Stimulated activated CD8-positive, alpha-beta memory T cell treated with anti-CD3 and anti-CD28 coated beads, Interleukin-12 subunit alpha, Interleukin-12 subunit beta, amount 100 ng/mL, for 24 hours (primary cell): ENCODE data around the gene PRKCH.

Source experiments
- DNase-seq: peaks from one replicate; pipeline ENCODE4 v3.0.0-alpha.2; 2020; ENCODE audit errors: extremely low read depth

PRKCH gene

DNA sequence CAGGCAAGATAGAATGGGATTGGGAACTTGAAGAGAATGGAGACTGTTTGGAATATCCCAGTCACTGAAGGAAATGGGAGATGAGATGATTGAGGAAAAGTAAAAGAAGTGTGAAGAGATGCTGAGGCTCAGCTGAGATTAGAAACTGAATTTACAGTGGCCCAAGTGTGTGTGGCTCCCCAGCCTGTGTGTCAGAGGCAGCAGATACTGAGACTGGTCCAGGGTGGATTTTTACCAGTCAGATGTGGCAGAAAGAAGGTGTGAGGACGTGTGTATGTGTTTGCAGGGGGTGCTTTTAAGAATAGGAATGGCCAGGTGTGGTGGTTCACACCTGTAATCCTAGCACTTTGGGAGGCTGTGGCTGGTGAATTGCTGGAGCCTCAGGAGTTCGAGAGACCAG lies 42.9 kb downstream of the PRKCH start:
- no peak for DNase-seq

DNA sequence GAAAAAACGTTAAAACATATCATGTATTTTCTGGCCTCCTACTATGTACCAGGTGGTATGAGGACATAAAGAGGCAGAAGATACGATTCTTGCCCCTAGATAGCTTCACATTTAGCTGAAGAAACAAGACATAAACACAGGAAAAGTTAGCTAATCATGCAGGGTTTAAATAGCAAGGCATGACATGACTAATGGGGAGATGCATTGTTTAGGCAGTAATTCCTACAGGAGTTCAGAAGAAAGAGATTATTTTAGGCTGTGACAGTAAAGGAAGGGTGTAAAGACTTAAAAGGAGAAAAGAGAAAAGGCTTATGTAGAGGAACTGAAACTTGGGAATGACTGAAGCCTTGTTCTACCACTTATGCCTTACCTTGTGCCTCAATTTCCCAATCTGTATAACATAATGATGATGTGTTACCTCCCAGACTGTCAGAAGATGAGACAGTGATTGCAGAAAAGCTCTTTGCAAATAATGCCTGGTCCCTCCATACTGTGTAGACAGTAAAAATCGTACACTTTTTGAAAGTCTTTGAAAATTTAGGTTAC lies 44.4 kb downstream of the PRKCH start:
- no peak for DNase-seq

DNA sequence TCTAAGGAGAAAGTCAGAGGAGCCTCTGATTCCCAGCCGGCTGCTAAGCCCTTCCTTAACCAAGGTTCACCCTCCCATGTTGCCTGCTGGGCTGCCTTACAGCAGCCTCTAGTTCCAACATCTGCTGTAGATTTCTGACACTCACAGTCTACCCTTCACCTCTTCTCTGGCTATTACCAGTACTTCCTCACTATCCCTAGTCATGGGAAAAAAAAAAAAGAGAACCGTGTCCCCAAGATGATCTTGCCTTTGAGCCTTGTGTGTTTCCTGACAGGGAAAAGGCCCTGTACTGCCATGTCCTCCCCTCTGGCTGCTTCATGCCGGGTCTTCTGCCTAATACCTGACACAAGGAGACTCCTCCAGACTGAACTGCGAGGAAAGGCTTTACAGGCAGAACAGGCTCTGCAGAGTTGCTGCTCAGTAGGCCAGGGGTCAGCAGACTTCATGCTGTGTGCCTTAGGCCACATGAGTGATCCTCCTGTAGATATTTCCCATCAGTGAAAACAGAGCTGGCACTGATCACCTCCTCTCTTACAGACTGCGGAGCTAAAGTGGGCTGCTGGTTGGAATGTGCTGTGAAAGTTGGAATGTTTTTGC lies 46.8 kb downstream of the PRKCH start:
- no peak for DNase-seq

DNA sequence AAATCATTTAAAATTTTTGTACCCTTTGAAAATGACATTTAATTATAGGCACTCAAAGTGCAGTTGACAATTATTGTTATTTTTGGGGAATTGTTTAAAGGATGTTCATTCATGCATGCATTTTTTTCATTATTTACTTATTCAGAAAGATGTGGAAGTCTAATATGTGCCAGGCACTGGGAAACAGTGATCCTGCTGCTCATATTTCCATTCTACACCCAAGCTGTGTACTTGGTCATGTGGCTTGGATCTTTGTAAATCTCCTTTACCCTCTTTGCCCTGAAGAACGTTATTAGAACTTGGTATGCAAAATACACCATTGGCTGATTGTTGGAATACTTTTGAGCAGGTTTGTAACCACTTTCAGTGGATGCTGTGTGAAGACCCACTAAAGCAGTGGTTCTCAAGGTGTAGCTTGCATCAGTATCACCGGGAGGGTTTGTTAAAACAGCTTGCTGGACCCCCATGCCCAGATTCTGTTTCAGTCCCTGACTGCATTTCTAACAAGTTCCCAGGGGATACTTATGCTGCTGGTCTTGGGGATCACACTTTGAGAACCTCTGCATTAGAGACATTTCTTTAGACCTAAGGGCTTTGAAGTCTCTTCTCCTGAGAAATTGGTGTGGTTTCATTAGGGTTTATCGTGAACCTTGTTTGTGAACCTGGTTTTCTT lies 47.5 kb downstream of the PRKCH start:
- no peak for DNase-seq

DNA sequence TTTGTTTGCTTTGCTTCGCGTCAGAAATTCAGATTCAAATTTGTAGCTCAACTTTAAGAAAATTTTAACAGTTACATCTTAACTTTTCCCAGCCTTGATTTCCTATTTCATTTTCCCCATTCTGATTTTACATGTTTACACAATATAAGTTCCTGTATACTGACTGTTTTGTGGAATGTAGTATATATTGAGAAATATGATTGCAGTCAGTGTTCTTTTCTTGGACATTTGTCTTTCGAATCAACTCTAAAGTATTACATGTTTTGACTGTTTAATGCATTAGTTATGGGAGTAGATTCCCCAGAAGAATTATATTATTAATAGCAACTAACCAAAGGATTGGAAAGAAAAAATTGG lies 48.1 kb downstream of the PRKCH start:
- DNase-seq: no peak

DNA sequence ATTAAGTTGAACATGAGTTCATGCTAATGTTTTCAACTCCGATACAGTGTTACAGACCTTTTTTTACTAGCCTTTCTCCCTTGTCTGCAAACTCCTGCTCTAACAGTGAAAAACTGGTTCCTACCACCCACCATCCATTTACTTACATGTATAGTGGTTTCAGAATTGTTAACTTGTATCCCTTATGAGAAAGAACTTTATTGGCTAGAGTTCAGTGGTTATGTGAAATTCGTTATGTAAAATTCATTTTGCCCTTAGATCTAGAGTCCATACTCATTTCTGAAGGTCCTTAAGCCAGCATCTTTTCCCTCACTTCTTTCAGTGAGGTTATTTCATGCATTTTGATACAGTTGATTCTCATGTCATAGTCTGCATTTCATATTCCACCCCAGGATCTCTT lies 51.0 kb downstream of the PRKCH start:
- DNase-seq: no peak

DNA sequence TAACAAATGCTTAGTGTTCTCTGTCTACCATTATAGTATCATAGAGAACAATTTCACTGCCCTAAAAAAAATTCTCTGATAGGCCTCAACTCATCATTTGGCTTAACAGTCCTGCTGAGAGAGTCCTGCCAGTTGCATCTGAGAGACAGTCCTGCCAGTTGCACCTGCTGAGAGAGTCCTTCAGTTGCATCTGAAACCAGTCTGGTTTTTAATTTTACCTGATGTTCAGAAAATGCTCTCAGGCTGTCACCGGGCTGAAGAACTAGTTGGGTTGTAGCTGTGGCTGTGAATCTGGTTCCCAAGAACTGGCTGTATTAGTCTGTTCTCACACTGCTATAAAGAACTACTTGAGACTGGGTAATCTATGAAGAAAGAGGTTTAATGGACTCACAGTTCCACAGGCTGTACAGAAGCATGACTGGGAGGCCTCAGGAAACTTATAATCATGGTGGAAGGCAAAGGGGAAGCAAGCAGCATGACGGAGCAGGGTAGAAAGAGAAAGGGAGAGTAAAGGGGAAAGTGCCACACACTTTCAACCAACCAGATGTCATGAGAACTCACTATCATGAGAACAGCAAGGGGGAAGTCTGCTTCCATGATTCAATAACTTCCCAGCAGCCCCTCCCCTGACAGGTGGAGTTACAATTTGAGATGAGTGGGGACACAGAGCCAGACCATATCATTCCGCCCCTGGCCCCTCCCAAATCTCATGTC lies 51.6 kb downstream of the PRKCH start:
- DNase-seq: no peak

DNA sequence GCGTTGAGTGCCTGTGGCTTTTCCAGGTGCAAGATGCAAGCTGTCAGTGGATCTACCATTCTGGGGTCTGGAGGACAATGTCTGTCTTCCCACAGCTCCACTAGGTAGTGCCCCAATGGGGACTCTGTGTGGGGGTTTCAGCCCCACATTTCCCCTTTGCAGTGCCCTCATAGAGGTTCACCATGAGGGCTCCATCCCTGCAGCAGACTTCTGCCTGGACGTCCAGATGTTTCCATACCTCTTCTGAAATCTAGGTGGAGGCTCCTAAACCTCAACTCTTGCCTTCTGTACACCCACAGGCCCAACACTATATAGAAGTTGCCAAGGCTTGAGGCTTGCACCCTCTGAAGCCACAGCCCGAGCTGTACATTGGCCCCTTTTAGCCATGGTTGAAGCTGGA lies 52.9 kb downstream of the PRKCH start:
- DNase-seq: no peak

DNA sequence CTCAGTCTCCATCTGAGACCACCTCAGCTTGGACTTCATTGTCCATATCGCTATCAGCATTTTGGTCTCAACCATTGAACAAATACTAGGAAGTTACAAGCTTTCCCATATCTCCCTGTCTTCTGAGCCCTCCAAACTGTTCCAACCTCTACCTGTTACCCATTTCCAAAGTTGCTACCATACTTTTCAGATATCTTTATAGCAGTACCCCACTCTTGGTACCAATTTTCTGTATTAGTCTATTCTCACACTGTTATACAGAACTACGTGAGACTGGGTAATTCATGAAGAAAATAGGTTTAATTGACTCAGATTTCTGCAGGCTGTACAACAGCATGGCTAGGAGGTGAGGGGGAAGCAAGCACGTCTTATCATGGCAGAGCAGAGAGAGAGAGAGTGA lies 53.8 kb downstream of the PRKCH start:
- no peak for DNase-seq

DNA sequence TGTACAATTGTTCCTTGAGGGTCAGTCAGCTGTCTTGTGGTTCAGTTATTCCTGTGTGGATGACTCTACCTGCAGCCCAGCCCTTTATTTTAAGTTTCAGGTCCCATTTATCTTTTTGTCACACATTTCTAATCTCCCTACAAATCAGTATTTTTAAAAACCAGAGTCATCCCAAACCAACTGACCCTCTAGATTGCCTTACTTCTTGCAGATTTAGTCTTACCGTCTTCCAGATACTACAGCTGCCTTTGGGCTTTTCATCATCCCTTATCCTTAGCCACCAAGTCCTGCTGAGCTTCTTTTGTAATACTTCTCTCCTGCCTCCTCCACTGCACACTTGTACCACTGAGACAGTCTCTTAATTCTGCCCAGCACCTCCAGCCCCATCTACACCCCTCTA lies 54.9 kb downstream of the PRKCH start:
- DNase-seq: no peak

DNA sequence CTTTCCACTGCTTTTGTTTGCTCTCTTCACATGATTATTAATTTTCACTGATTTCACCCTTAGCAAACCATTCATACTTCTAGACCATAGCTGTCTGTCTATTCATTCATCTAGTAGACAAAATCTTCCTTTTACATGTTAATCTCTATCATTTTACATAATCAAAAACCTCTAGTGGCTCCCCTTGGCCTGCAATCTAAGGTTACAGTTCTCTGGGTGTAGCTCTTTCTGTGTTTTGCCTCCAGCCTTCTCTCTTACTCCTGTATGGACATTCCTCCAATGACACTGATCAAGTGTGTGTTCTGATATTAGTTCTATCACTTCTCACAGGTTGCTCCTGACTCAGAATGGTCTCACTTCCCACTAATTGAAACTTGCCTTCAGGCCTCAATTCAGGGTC lies 56.4 kb downstream of the PRKCH start:
- DNase-seq: no peak

DNA sequence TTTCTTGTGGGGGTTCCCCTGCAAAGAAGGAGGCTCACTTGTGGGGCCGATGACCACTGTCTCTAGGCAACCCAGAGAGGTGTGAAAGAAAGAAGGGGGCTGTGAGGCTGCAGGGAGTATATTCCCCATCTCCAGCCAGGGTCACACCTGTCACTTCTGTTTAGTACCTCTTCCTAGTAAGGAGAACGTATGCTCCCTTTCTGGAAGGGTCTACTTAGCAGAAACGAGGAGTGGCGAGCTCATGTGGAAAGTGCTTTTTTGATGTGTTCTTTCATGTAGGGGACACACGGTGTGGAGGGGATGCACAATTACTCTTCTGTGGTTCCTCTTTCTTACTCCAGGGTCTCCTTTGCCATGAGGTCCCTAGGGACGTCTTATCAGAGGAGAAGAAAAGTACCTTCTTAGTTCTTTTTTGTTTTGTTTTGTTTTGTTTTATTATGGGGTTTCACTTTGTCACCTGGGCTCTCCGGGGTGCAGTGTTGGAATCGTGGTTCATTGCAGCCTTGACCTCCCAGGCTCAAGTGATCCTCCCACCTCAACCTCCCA lies 58.3 kb downstream of the PRKCH start:
- DNase-seq: no peak

DNA sequence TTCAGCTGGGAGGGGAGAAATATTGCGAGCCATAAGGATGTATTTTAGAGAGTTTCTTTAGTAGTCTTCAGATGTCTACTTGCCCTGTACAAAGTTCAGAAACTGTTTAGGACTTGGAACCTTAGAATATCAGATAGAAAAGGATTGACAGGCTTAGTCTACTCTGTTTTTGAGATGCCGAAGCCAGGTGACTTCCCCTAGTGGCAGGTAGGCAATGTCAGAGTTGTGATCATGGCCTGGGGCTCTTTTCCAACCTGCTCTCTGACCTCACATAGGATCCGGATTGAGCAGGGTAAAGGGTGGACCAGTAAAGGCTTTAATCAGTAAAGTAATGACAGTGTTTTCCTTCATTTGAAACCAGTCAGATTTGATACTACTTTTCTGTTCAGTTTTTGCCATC lies 59.6 kb downstream of the PRKCH start:
- no peak for DNase-seq

DNA sequence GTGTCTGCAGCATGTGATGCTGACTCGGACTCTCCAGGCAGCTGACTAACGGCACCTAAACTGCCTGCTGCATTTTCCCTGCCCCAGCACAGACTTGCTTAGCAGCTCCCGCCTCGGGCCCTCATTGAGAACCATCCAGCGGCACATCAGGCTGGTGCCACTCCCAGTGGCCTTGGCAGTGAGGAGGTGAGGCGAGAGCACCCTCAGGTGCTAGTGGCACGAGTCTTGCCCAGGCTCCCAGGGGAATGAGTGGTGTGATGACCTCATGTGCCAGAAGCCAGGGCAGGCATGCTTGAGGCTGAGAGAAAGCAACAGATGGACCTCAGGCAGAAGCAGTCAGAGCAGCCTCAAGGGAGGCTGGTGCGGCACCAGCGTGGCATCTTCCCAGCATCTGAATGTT lies 60.2 kb downstream of the PRKCH start:
- DNase-seq: no peak

DNA sequence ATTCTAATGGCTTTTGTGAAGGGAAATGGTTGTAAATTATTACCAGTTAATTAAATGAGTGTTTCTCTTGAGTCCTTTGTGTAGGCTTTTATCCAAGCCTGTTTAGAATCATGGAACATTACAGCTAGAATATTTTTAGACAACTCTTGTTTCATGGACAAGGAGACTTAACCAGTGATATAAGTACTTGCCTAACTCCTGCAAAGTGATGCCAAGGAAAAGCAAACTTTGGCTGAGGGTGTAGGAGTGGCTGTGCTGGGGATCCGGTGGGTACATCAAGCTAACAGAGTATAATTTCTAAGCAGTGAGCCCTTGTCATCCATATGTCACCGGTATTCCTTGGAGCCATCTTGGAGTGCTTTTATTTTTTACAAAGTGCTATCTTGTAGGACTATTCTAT lies 61.5 kb downstream of the PRKCH start:
- no peak for DNase-seq

DNA sequence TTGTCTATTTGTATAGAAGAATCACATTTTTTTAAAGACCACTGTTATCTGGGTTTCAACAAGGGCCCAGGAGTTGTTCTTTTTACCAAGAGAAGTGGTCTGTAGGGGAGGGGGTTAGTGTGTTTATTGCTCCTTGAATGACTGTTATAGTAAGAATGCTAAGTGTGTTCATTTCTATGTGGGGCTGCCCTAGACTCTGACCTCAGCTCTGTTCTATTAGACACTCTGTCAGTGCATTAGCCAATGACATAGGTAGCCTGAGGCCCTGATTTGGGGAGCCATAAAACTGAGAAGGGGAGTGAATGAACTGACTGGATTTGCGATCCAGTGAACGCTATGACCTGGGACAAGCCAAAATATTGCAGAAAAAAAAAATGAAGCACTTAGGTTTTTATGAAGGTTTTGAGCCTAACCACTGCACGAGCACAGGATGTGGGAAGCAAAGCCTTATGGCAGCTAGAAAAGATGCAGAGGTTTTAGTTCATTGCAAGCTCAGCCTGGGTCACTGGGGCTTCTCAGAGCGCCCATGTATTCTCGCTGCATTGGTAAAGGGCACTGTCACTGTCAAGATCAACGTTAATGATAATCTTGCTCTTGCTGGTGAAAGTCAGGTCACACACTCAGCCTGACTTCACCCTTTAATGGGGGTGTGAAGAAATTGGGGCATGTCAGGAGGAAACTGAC lies 63.8 kb downstream of the PRKCH start:
- no peak for DNase-seq

DNA sequence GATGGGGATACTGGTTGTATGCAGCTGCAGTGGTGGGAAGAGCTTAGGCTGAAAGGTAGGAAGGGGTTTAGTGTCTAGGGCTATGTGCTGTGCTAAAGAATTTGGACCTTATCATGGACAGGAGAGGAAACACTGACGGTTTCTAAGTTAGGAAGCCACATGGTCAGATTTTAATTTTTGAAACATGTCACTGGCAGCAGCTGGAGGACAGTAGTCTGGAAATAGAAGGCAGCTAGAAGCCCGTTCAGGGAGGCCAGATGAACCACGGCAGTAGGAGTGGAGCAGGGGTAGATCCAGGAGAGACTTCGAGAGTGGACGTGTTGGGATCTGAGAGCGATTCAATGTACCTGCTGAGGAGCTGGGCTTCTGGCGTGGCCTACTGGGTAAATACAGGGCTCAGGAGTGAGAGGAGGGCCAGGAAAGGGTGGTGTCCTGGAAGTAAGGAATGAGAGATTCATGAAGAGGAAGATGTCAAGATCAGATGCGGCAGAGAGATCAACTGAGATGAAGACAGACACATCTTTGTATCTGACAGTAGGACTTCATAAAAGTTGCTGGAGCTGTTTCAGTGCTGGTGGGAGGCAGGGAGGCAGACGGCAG lies 64.9 kb downstream of the PRKCH start:
- DNase-seq: no peak

DNA sequence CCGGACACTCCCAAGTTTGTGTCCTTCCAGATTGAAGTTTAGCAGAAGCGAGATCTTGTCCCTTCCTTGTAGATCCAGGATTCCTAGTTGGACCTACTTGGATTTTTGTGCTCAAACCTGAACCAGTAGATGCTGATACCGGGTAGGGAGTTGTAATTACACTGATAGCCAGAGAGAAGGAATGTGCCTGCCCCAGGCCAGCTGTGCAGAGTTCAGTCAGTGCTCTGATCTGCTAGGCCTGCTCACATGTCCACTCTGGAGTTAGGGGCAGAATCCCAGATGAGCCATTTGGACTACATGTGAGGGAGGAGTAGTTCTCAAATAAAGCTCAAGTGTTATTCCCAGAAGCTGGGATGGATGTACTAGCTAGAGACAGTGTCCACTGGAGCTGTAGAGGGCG lies 65.7 kb downstream of the PRKCH start:
- no peak for DNase-seq

DNA sequence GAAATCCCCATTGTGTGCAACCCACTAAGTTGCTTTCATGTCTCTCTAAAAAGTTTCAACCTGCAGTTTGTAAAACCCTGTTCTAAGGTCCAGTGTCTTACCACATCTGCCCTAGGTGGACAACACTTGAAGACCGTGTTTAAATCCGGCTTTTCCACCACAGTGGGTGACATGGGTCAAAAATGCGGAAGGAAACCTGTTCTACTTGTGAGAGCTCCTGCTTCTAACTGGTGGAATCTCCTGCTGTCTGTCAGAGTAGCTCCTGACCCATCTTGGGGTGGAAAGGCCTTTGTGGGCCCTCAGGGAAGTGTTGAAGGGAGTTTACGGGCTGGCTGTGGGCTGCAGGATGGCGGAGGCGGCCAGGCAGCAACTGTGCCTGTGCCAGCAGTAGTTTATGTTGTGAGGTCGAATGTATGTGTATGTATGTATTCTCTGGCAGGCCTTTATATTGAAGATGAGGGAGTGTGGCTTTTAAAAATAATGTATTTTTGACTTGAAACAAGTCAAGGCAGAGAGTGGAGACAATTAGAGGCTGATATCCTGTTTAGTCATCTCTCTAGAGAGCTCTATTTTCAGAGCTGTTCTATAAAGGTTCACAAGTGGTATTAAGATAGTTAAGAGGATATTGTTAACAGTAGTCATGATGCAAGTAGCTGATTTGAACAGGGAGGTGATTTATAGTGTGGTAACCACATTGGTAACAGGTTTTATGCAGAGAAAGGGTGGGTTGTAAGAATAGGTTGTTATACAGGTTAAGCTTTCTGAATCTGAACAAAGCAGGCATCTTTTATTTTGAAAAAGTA lies 67.0 kb downstream of the PRKCH start:
- no peak for DNase-seq

DNA sequence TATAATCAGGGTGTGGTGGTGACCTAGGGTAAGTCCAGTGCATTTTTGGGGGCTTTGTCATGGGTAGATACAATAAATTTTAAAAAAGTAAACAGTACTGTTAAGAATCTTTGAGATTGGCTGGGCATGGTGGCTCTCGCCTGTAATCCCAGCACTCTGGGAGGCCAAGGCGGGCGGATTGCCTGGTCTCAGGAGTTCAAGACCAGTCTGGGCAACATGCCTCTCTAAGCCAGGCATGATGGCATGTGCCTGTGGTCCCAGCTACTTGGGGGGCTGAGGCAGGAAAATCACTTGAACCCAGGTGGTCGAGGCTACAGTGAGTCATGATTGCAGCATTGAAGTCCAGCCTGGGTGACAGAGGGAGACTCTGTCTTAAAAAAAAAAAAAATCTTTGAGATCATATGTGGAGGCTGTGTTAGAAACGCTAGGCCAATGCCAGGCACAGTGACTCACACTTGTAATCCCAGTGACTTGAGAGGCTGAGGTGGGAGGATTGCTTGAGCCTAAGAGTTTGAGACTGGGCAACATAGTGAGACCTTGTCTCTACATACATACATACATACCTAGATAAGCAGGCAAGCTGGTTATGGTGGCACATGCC lies 67.7 kb downstream of the PRKCH start:
- DNase-seq: no peak

DNA sequence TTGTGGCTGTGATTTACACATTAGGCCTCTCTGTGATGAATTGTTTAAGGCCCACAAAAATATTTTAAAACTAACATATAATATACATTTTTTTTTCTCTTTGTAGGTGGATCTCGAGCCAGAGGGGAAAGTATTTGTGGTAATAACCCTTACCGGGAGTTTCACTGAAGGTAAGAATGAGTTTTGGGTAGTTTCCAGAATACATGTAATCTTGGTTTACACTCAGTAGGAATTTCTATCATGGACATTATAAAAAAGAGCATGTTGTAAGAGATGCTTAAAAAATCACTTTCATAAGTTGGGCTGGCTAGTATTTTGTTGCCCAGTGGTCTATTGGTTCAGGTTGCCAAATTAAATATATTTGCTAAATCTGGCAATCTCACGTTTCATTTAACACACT lies 69.7 kb downstream of the PRKCH start:
- no peak for DNase-seq
